ENCODE results near the gene PCCA.

The PCCA gene

GRCh38 chr13:100344544-100344943 lies 255.7 kb downstream of the PCCA start:
- H3K4me3 ChIP-seq (ENCODE audit: low read length) = no peak overlapping the region
- no peak for TF ChIP-seq EZH2phosphoT487 (IDR thresholded peaks at IDR 0.05; ENCODE audit: low read depth)
- TF ChIP-seq CTCF (IDR thresholded peaks at IDR 0.05; ENCODE audit: low read depth, low read length) = no peak
- no peaks in the 10 kb centered on the region for H3K9me3 ChIP-seq (ENCODE audit: insufficient read depth, low read length)
- H3K4me1 ChIP-seq (ENCODE audit: low read length) = no peaks in the 10 kb centered on the region
- no peaks in the 10 kb centered on the region for H3K79me2 ChIP-seq (ENCODE audit: low read length)
- H3K4me2 ChIP-seq (ENCODE audit: low read length) = no peak overlapping the region
- H4K20me1 ChIP-seq (ENCODE audit: insufficient read depth, low read length) = no peaks in the 10 kb centered on the region
- no peaks in the 10 kb centered on the region for H3K27me3 ChIP-seq (ENCODE audit: low read depth, low read length)
- no peak overlapping the region for H3K27ac ChIP-seq (ENCODE audit: low read length)
- no peak overlapping the region for H3K9ac ChIP-seq (ENCODE audit: low read length)
- no peaks in the 10 kb centered on the region for H3K36me3 ChIP-seq (replicated peaks; ENCODE audit: low read depth, low read length)
- H2AFZ ChIP-seq (ENCODE audit: low read depth, low read length) = no peak overlapping the region

GRCh38 chr13:100347968-100348367 lies 259.1 kb downstream of the PCCA start:
- Histone ChIP-seq H3K36me3 (replicated peaks; ENCODE audit: low read depth, low read length) (no peaks in the 10 kb centered on the region), H3K79me2 (ENCODE audit: low read length) (no peaks in the 10 kb centered on the region), H3K4me2 (ENCODE audit: low read length) (no peak overlapping the region), H3K27ac (ENCODE audit: low read length) (no peak overlapping the region), H3K4me1 (ENCODE audit: low read length) (no peaks in the 10 kb centered on the region), H2AFZ (ENCODE audit: low read depth, low read length) (no peak overlapping the region), H4K20me1 (ENCODE audit: insufficient read depth, low read length) (no peaks in the 10 kb centered on the region), H3K27me3 (ENCODE audit: low read depth, low read length) (no peaks in the 10 kb centered on the region), H3K4me3 (ENCODE audit: low read length) (no peak overlapping the region), H3K9me3 (ENCODE audit: insufficient read depth, low read length) (no peaks in the 10 kb centered on the region), H3K9ac (ENCODE audit: low read length) (no peak overlapping the region)
- TF ChIP-seq EZH2phosphoT487 (IDR thresholded peaks at IDR 0.05; ENCODE audit: low read depth) = no peak
- TF ChIP-seq CTCF (IDR thresholded peaks at IDR 0.05; ENCODE audit: low read depth, low read length) = no peak

DNA sequence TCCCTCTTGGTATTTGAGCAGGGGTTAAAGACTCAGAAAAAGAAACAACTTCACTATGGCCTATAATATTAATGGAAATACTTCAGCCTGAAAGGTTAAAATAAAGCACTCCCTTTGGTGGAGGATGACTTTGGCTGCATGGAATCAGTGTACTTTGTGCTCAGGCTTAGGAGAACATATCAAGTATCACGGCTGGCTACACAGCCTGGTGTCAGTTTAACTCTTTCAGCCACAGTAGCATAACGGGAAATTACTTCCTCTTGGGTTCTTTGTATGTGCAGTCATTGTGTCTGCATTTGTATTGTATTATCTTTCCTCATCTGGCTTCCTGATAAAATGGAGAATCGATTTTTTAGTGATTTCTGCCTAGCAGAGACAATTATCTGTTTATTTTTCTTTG lies 260.7 kb downstream of the PCCA start:
- no peaks in the 10 kb centered on the region for H3K27me3 ChIP-seq (ENCODE audit: low read depth, low read length)
- H3K9me3 ChIP-seq (ENCODE audit: insufficient read depth, low read length) = no peaks in the 10 kb centered on the region
- no peak overlapping the region for H3K27ac ChIP-seq (ENCODE audit: low read length)
- no peak overlapping the region for H3K4me3 ChIP-seq (ENCODE audit: low read length)
- no peak overlapping the region for H2AFZ ChIP-seq (ENCODE audit: low read depth, low read length)
- no peaks in the 10 kb centered on the region for H4K20me1 ChIP-seq (ENCODE audit: insufficient read depth, low read length)
- no peak overlapping the region for H3K9ac ChIP-seq (ENCODE audit: low read length)
- TF ChIP-seq CTCF (IDR thresholded peaks at IDR 0.05; ENCODE audit: low read depth, low read length) = no peak
- TF ChIP-seq EZH2phosphoT487 (IDR thresholded peaks at IDR 0.05; ENCODE audit: low read depth) = no peak
- no peaks in the 10 kb centered on the region for H3K79me2 ChIP-seq (ENCODE audit: low read length)
- H3K4me1 ChIP-seq (ENCODE audit: low read length) = no peaks in the 10 kb centered on the region
- no peak overlapping the region for H3K4me2 ChIP-seq (ENCODE audit: low read length)
- no peaks in the 10 kb centered on the region for H3K36me3 ChIP-seq (replicated peaks; ENCODE audit: low read depth, low read length)

GRCh38 chr13:100350601-100351000 lies 261.7 kb downstream of the PCCA start:
- Histone ChIP-seq H3K27me3 (ENCODE audit: low read depth, low read length) (no peaks in the 10 kb centered on the region), H3K4me3 (ENCODE audit: low read length) (no peak overlapping the region), H3K36me3 (replicated peaks; ENCODE audit: low read depth, low read length) (no peaks in the 10 kb centered on the region), H3K9ac (ENCODE audit: low read length) (no peak overlapping the region), H4K20me1 (ENCODE audit: insufficient read depth, low read length) (no peaks in the 10 kb centered on the region), H3K4me2 (ENCODE audit: low read length) (no peak overlapping the region), H3K4me1 (ENCODE audit: low read length) (no peaks in the 10 kb centered on the region), H3K27ac (ENCODE audit: low read length) (no peak overlapping the region), H3K79me2 (ENCODE audit: low read length) (no peaks in the 10 kb centered on the region), H2AFZ (ENCODE audit: low read depth, low read length) (no peak overlapping the region), H3K9me3 (ENCODE audit: insufficient read depth, low read length) (no peaks in the 10 kb centered on the region)
- TF ChIP-seq EZH2phosphoT487 (IDR thresholded peaks at IDR 0.05; ENCODE audit: low read depth) (no peak), CTCF (IDR thresholded peaks at IDR 0.05; ENCODE audit: low read depth, low read length) (no peak)
